Thyroid gland (tissue), 4 donors: Measurements from ENCODE around the gene CARHSP1. TPM values are rescaled to one million over a fixed set of nuclear protein-coding genes. Genes with fewer than 3 reads are reported as not detected.

ENCODE experiments used
- DNase-seq, 2 donors: peaks; one replicate each; pipeline ENCODE4 v3.0.0-alpha.2; 2019
- H3K27ac ChIP-seq, 3 donors: fragments of 200-600 bp; sonication (generic); 1 replicate in 2 of 3; 2 replicates in 1 of 3; pipeline ENCODE4 v1.5.1; 2016 to 2019; ENCODE audit warnings: mild to moderate bottlenecking in 1 of 3, moderate library complexity in 1 of 3
- H3K27me3 ChIP-seq: fragments of 200-600 bp; sonication (generic); one replicate; pipeline ENCODE4 v1.5.1; 2019
- H3K36me3 ChIP-seq, 2 donors: fragments of 200-600 bp; sonication (generic); one replicate each; pipeline ENCODE4 v1.5.1; 2016 to 2019
- H3K4me1 ChIP-seq, 2 donors: fragments of 200-600 bp; sonication (generic); one replicate each; pipeline ENCODE4 v1.5.1; 2017 to 2019
- H3K4me3 ChIP-seq, 3 donors: fragments of 200-600 bp; sonication (generic); replicated peaks in 1 of 3; 1 replicate in 2 of 3; 2 replicates in 1 of 3; pipeline ENCODE4 v1.5.1; 2016; ENCODE audit warnings: mild to moderate bottlenecking in 1 of 3
- H3K9me3 ChIP-seq: fragments of 200-600 bp; sonication (generic); one replicate; pipeline ENCODE4 v1.5.1; 2017
- POLR2A ChIP-seq, 2 donors: fragments of 450-650 bp; IDR thresholded peaks; one replicate each; pipeline ENCODE4 v1.6.1; 2017; ENCODE audit warnings: antibody characterized with exemption in 2 of 2, mild to moderate bottlenecking in 2 of 2, moderate library complexity in 1 of 2
- whole genome bisulfite sequencing, 2 donors: methylation state at CpG; one replicate each; pipeline ENCODE4 v1.1.5; 2017; 5-methylcytosine and 5-hydroxymethylcytosine counted together
- intact Hi-C: fragments of 100-400 bp; cut with DNase I; formaldehyde crosslinking; loops from one replicate; pipeline ENCODE4 v1.15.1; 2023
- total RNA-seq, 4 donors: library from RNA; depleted of rRNA; stranded (reverse); fragments of >200 nt; gene quantifications; one replicate each; pipeline ENCODE4 v1.2.3, GENCODE V29; 2016
- TF ChIP-seq, protein P1 (sequence below), 6 experiments: fragments of 200-600 bp in 3 of 6; fragments of 450-650 bp in 3 of 6; sonication (generic) in 3 of 6; IDR thresholded peaks; one replicate each; pipeline ENCODE4 v1.5.1; 2016 to 2019; ENCODE audit warnings: antibody characterized with exemption in 6 of 6, mild to moderate bottlenecking in 2 of 6, inconsistent platforms in 1 of 6, moderate library complexity in 1 of 6

Gene CARHSP1
- total RNA-seq, 4 donors from 2014 or later = 43.4 to 67.5 (median 61.1) TPM

GRCh38 chr16:8888951-8889892 lies 20.4 kb upstream of the CARHSP1 start:
- peaks cover 27 to 30% of the 10 kb centered on the region in 2 donors for H3K36me3 ChIP-seq
- 91% methylated on average over 14 to 15 of the region's 23 CpGs for WGBS, 2 donors
- no peak overlapping the region for H3K4me3 ChIP-seq
- H3K4me1 ChIP-seq = peaks cover 0 to 16% of the 10 kb centered on the region in 2 donors
- no peak for DNase-seq
- intact Hi-C loops = loop anchor here (5.0 to 10.0 kb wide), 2 partner anchors 38 to 76 kb away; partner anchors contain the start of gene USP7
- no peaks in the 10 kb centered on the region for H3K9me3 ChIP-seq
- no peak for TF ChIP-seq POLR2A (IDR thresholded peaks at IDR 0.05)
- TF ChIP-seq, protein P1, sequence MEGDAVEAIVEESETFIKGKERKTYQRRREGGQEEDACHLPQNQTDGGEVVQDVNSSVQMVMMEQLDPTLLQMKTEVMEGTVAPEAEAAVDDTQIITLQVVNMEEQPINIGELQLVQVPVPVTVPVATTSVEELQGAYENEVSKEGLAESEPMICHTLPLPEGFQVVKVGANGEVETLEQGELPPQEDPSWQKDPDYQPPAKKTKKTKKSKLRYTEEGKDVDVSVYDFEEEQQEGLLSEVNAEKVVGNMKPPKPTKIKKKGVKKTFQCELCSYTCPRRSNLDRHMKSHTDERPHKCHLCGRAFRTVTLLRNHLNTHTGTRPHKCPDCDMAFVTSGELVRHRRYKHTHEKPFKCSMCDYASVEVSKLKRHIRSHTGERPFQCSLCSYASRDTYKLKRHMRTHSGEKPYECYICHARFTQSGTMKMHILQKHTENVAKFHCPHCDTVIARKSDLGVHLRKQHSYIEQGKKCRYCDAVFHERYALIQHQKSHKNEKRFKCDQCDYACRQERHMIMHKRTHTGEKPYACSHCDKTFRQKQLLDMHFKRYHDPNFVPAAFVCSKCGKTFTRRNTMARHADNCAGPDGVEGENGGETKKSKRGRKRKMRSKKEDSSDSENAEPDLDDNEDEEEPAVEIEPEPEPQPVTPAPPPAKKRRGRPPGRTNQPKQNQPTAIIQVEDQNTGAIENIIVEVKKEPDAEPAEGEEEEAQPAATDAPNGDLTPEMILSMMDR (IDR thresholded peaks at IDR 0.05) = no peak
- no peaks in the 10 kb centered on the region for H3K27me3 ChIP-seq
- no peak overlapping the region for H3K27ac ChIP-seq

- Histone ChIP-seq H3K27ac (no peak overlapping the region), H3K27me3 (no peaks in the 10 kb centered on the region), H3K9me3 (no peaks in the 10 kb centered on the region), H3K36me3 (peaks cover 16 to 19% of the 10 kb centered on the region in 2 donors), H3K4me3 (no peak overlapping the region), H3K4me1 (peaks cover 0 to 17% of the 10 kb centered on the region in 2 donors)
- DNase-seq = peak; percentile 77 to 86
- intact Hi-C loops = loop anchor here (5.0 to 10.0 kb wide), 2 partner anchors 39 to 77 kb away; partner anchors contain the start of gene USP7
- 68 to 89% methylated on average over 8 of the region's 16 CpGs for WGBS, 2 donors
- TF ChIP-seq, protein P1 (IDR thresholded peaks at IDR 0.05) = no peak
- TF ChIP-seq POLR2A (IDR thresholded peaks at IDR 0.05) = no peak
Measured at GRCh38 chr16:8887952-8888560, 19.2 kb upstream of the CARHSP1 start.

- no peak for TF ChIP-seq POLR2A (IDR thresholded peaks at IDR 0.05)
- TF ChIP-seq, protein P1 (IDR thresholded peaks at IDR 0.05) = no peak
- Histone ChIP-seq H3K9me3 (no peaks in the 10 kb centered on the region), H3K4me3 (no peak overlapping the region), H3K27me3 (no peaks in the 10 kb centered on the region), H3K36me3 (peaks cover 10 to 18% of the 10 kb centered on the region in 2 donors), H3K4me1 (peaks cover 0 to 17% of the 10 kb centered on the region in 2 donors), H3K27ac (no peak overlapping the region)
- intact Hi-C loops = loop anchor here (5.0 to 10.0 kb wide), 2 partner anchors 40 to 77 kb away; partner anchors contain the start of gene USP7
- DNase-seq = no peak
- whole genome bisulfite sequencing, 2 donors = 85 to 98% methylated on average over 6 of the region's 6 CpGs
Measured at GRCh38 chr16:8887431-8887765, 18.6 kb upstream of the CARHSP1 start.

DNA sequence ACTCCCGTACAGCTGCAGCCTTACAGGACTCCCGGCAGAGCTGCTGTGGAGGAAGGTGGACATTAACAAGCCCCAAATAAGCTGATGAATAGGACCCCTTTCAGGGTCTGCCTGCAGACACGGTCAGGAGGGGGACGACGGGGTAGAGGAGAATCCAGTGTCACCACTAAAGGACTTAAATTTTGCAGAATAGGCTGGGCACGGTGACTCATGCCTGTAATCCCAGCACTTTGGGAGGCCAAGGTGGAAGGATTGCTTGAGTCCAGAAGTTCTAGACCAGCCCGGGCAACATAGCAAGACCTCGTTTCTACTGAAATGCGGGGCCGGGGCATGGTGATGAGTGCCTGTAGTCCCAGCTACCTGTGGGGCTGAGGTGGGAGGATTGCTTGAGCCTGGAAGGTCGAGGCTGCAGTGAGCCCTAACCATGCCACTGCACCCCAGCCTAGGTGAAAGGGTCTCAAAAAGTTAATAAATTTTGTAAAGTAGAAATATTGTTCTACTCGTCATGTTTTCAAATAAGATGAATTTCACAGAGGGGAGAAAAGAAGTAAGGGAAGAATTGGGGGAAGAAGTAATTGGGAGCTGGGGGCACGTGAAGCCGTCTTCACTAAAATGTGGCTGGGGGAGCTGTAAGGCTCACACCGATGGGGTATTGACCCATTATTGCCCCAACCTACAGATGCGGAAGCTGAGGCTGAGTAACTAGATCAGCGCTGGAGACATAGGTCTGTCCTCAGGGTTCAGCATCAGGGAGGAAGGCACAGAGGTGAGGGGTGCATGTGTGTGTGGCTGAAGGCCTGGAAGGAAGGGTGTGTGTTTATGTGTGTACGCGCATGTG lies 18.0 kb upstream of the CARHSP1 start:
- H3K4me3 ChIP-seq = no peak overlapping the region
- TF ChIP-seq POLR2A (IDR thresholded peaks at IDR 0.05) = no peak
- TF ChIP-seq, protein P1 (IDR thresholded peaks at IDR 0.05) = no peak
- peaks cover 0 to 17% of the 10 kb centered on the region in 2 donors for H3K4me1 ChIP-seq
- no peaks in the 10 kb centered on the region for H3K9me3 ChIP-seq
- peaks cover 10 to 16% of the 10 kb centered on the region in 2 donors for H3K36me3 ChIP-seq
- intact Hi-C loops = loop anchor here (5.0 to 10.0 kb wide), 2 partner anchors 40 to 78 kb away; partner anchors contain the start of gene USP7
- H3K27ac ChIP-seq = no peak overlapping the region
- WGBS, 2 donors = 66 to 76% methylated on average over 16 to 19 of the region's 19 CpGs
- no peak for DNase-seq
- H3K27me3 ChIP-seq = no peaks in the 10 kb centered on the region
